ENCODE results near the gene ZCCHC10. TPM values are rescaled to one million over a fixed set of nuclear protein-coding genes. Genes with fewer than 3 reads are reported as not detected.

Gene ZCCHC10
- total and polyA plus RNA-seq, 2 of the 4 experiments (the other 2 are of a cell fraction) = 4.1 to 20.4 TPM

GRCh38 chr5:132963171-132964104, 62.9 kb downstream of the ZCCHC10 start, which contains the start of gene AFF4:
Gene AFF4 (minus strand): TSS chr5:132963634. CDS start chr5:132937189, 26,445 bp downstream.
- in situ Hi-C loops (cut with MboI; ENCODE audit: low sequenced_read_pairs) (no loop called here), dilution Hi-C loops (cut with HindIII; ENCODE audit: low sequenced_read_pairs, unreplicated experiment) (no loop called here), intact Hi-C loops (cut with micrococcal nuclease) (loop anchor here (2.0 kb wide), 2 partner anchors 63 to 87 kb away; partner anchors contain the start of gene ZCCHC10)
- TF ChIP-seq FOS (IDR thresholded peaks at IDR 0.05; ENCODE audit: low read depth, low read length) (peak; percentile 97), POLR2A (IDR thresholded peaks at IDR 0.05; ENCODE audit: low read depth, low read length) (peak; percentile 98), MAZ (IDR thresholded peaks at IDR 0.05; ENCODE audit: borderline replicate concordance, low read depth, low read length) (peak; percentile 98), NFE2L2 (IDR thresholded peaks at IDR 0.05; ENCODE audit: low read depth, low read length) (no peak), BHLHE40 (IDR thresholded peaks at IDR 0.05; ENCODE audit: low read depth, low read length) (peak; percentile 85), USF2 (IDR thresholded peaks at IDR 0.05; ENCODE audit: low read depth, low read length) (peak; percentile 100), CEBPB (IDR thresholded peaks at IDR 0.05; ENCODE audit: low read depth, low read length) (no peak), CHD1 (IDR thresholded peaks at IDR 0.05; ENCODE audit: low read depth, low read length) (0 out of 2 replicates have a peak, but pooled peaks have one; percentile 39)
- peak within 1 kb of the TSS; percentile 3; the same call in 1 of the 3 replicates for H2BK15ac ChIP-seq (ENCODE audit: low read depth, low read length)
- H3K9ac ChIP-seq (ENCODE audit: low read depth, low read length) = peak within 1 kb of the TSS; percentile 100
- peak within 1 kb of the TSS; percentile 95 for H3K23ac ChIP-seq (ENCODE audit: low read depth, low read length)
- peak within 1 kb of the TSS; percentile 84 for H3K4me3 ChIP-seq (ENCODE audit: insufficient read depth, low read depth, low read length)
- H3K56ac ChIP-seq (ENCODE audit: extremely low read depth, insufficient read depth, low read length) = peak within 1 kb of the TSS; percentile 96
- H3K36me3 ChIP-seq (ENCODE audit: control insufficient read depth, insufficient read depth, low read length) = peaks cover 2% of the 10 kb centered on the region; the same call in 1 of the 2 replicates
- H2BK5ac ChIP-seq (ENCODE audit: low read depth, low read length, poor library complexity, severe bottlenecking) = peak within 1 kb of the TSS; percentile 99
- H3K27ac ChIP-seq (ENCODE audit: insufficient read depth, low read length) = peak within 1 kb of the TSS; percentile 98
- peak within 1 kb of the TSS; percentile 68 for H2BK120ac ChIP-seq (ENCODE audit: low read depth, low read length)
- H3K9me1 ChIP-seq (ENCODE audit: insufficient read depth, low read length) = peaks cover 6% of the 10 kb centered on the region
- peak within 1 kb of the TSS; percentile 92 for H4K91ac ChIP-seq (ENCODE audit: insufficient read depth, low read depth, low read length)
- peak within 1 kb of the TSS; percentile 98 for H4K5ac ChIP-seq (ENCODE audit: low read depth, low read length)
- no peak within 1 kb of the TSS for H2BK20ac ChIP-seq (ENCODE audit: low read depth, low read length)
- peaks cover 42% of the 10 kb centered on the region for H4K20me1 ChIP-seq (ENCODE audit: insufficient read depth, low read length)
- ChIA-PET CTCF (interaction anchor here (0.6 to 0.9 kb wide), 2 partner anchors 53 to 1042 kb away, joined by 3 read pairs; no protein-coding TSS in a partner anchor), POLR2A (ENCODE audit: unreplicated experiment) (interaction anchor here (0.7 kb wide), 1 partner anchor 88 kb away, joined by 3 read pairs; the partner anchor contains the start of gene HSPA4)
- peak within 1 kb of the TSS; percentile 91 for H3K18ac ChIP-seq (ENCODE audit: low read depth, low read length)
- 0% methylated on average over 63 of the region's 98 CpGs; no CpG with 5 or more reads in 1 of the 2 experiments for WGBS, 2 experiments (ENCODE audit: extremely low coverage in 2 of 2, insufficient read length in 1 of 2)
- H3K27me3 ChIP-seq (ENCODE audit: control insufficient read depth, insufficient read depth, low read length) = no peaks in the 10 kb centered on the region
- H3K79me1 ChIP-seq (ENCODE audit: low read depth in 1 of 2, low read length in 2 of 2) = peaks cover 0 to 11% of the 10 kb centered on the region in 2 experiments; a peak in 2 of 4 replicates
- peak; percentile 95 for DNase-seq
- no TSS peak for BruUV-seq (replicated peaks)
- H3K4ac ChIP-seq (ENCODE audit: low read depth, low read length) = peak within 1 kb of the TSS; percentile 93
- H4K8ac ChIP-seq (ENCODE audit: low read depth in 2 of 2, low read length in 2 of 2) = peak within 1 kb of the TSS; percentile 95 to 100
- peak within 1 kb of the TSS; percentile 47 for H2AK9ac ChIP-seq (replicated peaks; ENCODE audit: low read depth, low read length, poor library complexity)
- peak within 1 kb of the TSS; percentile 92 for H3K4me2 ChIP-seq (ENCODE audit: low read depth, low read length)
- H3K9me3 ChIP-seq (ENCODE audit: control insufficient read depth, insufficient read depth, low read length) = no peaks in the 10 kb centered on the region
- ATAC-seq (ENCODE audit: low read depth) = peak; percentile 88
- peak within 1 kb of the TSS; percentile 90 for H3K14ac ChIP-seq (replicated peaks; ENCODE audit: low read depth, low read length)
- peaks cover 2% of the 10 kb centered on the region; the same call in 1 of the 2 replicates for H3K4me1 ChIP-seq (ENCODE audit: control insufficient read depth, insufficient read depth, low read length)
- peak within 1 kb of the TSS; percentile 79 for H2AK5ac ChIP-seq (ENCODE audit: low read depth, low read length)
- H2AFZ ChIP-seq (replicated peaks; ENCODE audit: low read length, poor library complexity) = peak within 1 kb of the TSS; percentile 98
